Fibroblast of the conjunctiva (primary cell): ENCODE data around the gene CATSPERE.
"Not testable (repeated sequence)": the region's sequence is repeated elsewhere in the genome, so short reads cannot be mapped to it uniquely, and the experiment has no call there.

Experiments
- DNase-seq: peaks from one replicate; pipeline ENCODE4 v3.0.0-alpha.2; 2010; ENCODE audit warnings: low read depth

Gene CATSPERE

DNA sequence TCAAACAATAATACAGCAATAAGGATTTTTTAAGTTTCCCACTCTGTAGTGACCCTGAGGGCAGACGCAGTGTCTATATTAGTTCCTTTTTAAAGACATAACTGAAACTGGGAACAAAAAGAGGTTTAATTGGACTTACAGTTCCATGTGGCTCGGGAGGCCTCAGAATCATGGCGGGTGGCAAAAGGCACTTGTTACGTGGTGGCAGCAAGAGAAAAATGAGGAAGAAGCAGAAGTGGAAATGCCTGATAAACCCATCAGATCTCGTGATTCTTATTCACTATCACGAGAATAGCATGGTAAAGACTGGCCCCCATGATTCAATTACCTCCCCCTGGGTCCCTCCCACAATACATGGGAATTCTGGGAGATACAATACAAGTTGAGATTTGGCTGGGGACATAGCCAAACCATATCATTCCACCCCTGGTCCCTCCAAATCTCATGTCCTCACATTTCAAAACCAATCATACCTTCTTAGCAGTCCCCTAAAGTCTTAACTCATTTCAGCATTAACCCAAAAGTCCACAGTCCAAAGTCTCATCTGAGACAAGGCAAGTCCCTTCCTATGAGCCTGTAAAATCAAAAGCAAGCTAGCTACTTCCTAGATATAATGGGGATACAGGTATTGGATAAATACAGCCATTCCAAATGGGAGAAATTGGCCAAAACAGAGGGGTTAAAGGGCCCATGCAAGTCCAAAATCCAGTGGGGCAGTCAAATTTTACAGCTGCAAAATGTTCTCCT is 205.8 kb downstream of the CATSPERE start:
- not testable (repeated sequence) for DNase-seq

DNA sequence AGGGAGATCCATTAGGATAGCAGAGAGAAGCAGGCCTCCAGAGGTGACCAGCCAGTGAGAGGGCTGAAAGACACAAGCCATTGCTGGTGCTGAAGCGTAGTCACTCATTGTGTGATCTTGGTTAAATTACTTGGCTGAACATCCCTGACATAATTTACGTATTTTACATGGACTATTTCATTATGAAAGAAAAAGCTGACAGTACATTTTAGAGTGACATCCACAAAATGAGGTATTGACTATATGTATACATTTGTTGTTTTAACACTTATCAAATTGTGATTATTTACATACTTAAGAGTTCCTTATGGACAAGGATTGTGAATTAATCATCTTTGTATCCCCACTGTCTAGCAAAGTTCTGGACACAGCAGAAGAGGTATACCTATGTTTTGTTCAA is 206.7 kb downstream of the CATSPERE start:
- DNase-seq = no peak

DNA sequence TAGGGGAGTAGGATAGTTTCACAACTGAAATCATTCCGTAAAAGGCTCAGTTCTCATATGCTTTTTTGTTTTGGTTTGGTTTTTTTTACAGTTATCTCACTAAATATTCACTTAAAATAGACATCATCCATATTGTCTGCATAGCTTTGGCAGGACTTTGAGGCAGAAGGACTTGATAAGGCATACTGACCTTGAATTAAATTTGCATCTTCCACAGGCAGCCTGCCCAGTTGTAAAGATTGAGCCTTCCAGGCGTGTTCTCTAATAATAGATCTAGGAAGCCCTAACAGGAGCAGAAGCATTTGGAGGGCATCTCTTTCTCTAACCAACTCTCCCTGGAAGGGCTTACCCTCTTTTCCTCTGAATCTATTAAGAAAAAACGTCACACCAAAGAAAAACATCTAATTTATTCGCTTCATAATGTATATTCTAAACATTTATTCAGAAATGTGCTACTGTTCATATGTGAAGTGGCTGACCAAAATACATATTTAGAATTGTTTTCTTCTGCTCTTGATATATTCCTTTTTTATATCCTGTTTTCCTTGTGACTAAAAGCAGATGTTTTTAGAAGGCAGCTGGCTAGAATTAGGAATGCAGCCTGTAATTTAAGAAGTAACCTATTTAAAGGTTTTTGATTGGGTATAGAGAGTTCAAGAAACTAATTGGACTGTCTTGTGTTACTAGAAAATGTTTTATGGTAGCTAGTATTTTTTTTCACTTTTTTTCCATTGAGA is 212.0 kb downstream of the CATSPERE start:
- no peak for DNase-seq

DNA sequence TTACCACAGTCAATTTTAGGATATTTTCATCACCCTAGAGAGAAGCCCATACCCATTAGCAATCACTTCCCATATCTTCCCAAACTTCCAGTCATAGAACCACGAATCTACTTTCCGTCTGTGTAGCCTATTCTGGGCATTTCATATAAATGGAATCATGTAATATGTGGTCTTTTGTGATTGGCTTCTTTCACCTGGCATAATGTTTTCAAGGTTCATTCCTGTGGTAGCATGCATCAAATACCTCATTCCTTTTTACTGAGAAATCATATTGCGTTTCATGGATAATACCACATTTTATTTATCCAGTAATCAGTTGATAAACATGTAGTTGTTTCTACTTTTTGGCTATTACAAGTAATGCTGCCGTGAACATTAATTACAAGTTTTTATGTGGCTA is 213.4 kb downstream of the CATSPERE start:
- DNase-seq = no peak

DNA sequence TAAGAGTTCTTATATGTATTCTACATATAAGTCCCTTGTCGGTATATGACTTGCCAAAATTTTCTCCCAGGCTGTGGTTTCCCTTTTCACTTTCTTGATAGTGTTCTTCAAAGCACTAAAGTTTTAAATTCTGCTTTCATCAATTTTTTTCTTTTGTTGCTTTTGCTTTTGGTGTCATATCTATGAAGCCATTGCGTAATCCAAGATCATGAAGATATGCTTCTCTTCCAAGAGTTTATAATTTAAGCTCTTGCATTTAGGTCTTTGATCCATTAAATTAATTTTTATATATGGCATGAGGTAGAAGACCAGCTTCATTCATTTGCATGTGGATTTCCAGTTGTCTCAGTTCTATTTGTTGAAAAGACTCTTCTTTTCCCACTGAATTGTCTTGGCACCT is 214.1 kb downstream of the CATSPERE start:
- no peak for DNase-seq

DNA sequence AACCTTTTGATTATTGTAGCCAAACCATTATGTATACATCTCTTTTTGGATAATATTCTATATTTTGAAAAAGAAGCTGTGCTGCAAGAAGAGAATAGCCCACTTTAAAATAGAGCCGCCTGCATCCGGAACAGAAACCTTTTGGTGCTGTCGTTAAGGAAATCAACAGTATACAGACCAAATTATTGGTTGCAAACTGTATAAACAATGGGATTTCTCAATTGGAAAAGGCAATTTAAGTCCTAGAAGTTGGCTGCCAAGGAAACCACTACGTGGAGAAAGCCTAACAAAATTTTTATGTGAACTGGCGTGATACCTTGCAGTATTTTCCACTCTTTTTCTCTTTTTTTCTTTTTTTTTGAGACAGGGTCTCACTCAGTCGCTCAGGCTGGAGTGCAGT is 217.6 kb downstream of the CATSPERE start:
- no peak for DNase-seq

DNA sequence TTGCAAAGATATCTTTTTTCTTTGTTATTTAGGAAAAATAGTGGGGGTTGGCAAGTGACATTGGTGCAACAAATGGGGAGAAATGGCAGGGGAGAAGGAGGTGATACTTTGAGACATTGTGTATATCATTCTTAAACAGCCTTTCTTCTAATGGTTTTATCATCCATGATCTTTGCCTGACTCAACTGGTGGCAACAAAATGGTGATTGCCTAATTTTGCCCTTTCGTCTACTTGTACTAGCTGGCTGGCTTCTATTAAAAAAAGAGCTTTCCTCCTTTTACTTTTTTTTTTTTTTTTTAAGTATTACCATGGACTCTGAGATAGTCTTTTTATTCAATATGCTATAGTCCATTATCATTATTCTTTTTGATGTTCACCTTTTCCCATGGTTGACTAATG is 219.6 kb downstream of the CATSPERE start:
- no peak for DNase-seq

DNA sequence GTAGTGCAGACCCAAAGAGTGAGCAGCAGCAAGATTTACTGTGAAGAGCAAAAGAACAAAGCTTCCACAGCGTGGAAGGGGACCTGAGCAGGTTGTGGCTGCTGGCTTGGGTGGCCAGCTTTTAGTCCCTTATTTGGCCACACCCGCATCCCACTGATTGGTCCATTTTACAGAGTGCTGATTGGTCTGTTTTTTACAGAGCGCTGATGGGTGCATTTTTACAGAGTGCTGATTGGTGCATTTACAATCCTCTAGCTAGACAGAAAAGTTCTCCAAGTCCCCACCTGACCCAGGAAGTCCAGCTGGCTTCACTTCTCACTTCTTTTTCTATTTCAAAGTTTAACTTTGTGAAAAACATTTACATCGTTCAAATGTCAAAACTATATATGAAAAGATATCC is 221.0 kb downstream of the CATSPERE start:
- not testable (repeated sequence) for DNase-seq
